ENCODE results near the gene ZNF346.

DNA sequence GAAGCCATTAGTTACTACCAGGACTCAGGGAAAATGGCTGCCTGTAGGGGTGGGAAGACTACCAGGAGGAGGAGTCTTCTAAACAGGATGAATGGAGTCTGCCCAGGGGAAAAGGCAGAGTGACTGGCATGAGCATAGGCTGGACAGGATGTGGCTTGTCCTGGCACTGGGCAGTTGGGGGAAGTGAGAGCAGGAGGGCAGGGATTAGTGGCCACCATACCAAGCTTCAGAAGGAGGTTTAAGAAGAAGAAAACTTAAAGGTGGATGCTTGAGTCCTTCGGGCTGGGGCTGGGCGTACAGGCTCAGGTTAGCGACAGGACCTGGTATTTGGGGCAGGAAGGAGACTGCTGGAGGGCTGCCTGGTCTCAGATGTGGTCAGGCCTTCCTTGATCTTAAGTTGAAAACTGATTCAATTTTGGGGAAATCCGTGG lies 106.1 kb downstream of the ZNF346 start:
- TF ChIP-seq, protein P1, sequence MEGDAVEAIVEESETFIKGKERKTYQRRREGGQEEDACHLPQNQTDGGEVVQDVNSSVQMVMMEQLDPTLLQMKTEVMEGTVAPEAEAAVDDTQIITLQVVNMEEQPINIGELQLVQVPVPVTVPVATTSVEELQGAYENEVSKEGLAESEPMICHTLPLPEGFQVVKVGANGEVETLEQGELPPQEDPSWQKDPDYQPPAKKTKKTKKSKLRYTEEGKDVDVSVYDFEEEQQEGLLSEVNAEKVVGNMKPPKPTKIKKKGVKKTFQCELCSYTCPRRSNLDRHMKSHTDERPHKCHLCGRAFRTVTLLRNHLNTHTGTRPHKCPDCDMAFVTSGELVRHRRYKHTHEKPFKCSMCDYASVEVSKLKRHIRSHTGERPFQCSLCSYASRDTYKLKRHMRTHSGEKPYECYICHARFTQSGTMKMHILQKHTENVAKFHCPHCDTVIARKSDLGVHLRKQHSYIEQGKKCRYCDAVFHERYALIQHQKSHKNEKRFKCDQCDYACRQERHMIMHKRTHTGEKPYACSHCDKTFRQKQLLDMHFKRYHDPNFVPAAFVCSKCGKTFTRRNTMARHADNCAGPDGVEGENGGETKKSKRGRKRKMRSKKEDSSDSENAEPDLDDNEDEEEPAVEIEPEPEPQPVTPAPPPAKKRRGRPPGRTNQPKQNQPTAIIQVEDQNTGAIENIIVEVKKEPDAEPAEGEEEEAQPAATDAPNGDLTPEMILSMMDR (IDR thresholded peaks at IDR 0.05 in 4 of 5, conservative IDR thresholded peaks at IDR 0.05 in 1 of 5) = no peak
- TF ChIP-seq POLR2A (IDR thresholded peaks at IDR 0.05) = no peak

Data from gastrocnemius medialis (tissue), 4 donors.